Stimulated activated CD4-positive, alpha-beta T cell treated with anti-CD3 and anti-CD28 coated beads, TNF-alpha, amount 100 ng/mL, for 4 hours (primary cell): ENCODE results near the gene KNCN.

Experiments used
- DNase-seq, 3 experiments: peaks; one replicate each; pipeline ENCODE4 v3.0.0-alpha.2; 2020; ENCODE audit warnings: low read depth in 3 of 3

KNCN gene

DNA sequence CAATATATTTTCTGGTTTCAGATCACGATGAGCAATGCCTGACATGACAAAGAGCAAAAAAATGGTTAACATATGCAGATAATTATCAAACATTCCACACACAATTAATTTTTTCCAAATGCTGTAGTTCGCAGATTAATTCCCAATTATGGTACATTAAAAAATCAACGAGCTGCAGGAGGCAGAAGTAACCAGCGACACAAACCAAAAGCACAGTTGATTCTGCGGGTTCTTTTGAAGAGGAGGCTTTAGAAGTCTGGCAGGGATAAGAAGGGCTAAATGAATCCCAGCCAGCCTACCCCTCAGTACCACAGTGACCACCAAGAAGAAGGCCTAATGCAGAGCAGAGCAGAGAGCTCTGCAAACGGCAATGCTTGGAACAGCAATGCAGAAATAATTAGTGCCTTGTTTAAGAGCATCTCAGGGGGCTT is 17.0 kb upstream of the KNCN start:
- DNase-seq = no peak

- DNase-seq = no peak
Measured at GRCh38 chr1:46563341-46563740, 11.9 kb upstream of the KNCN start.

DNA sequence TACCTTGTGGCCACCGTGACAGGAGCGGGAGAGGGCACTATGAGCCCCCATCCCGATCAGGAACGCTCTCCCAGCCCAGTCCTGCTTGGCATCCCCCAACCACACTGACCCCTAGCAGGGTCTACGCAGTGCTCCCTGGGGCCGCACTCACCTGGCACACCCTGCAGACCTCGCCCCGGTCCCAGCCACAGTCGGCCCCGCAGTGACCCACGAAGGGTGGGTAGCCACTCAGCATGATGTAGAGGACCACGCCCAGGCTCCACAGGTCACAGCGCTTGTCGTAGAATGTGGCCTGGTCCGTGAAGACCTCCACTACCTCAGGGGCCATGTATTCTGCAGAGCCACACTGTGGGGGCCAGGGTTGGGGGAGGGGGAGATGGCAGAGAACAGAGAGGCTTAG is 11.1 kb upstream of the KNCN start:
- no peak for DNase-seq

DNA sequence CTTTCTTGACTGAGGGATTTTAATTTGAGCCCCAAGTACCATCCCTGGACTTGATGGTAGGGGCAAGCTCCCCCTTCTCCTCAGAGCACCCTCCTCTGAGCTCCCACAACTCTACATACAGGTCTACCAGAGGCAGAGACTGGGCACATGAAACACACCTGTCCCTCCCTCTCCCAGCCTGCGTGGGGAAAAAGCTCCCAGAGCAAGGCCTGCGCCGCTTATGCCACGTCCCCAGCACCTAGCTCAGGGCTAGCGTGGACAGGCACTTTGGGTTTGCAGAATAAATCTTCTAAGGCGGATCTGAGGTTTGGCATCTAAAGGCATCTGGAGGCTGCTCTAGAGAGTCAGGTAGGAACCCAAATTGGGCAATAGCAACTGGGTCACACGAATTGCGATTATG is 7.5 kb upstream of the KNCN start:
- no peak for DNase-seq

DNA sequence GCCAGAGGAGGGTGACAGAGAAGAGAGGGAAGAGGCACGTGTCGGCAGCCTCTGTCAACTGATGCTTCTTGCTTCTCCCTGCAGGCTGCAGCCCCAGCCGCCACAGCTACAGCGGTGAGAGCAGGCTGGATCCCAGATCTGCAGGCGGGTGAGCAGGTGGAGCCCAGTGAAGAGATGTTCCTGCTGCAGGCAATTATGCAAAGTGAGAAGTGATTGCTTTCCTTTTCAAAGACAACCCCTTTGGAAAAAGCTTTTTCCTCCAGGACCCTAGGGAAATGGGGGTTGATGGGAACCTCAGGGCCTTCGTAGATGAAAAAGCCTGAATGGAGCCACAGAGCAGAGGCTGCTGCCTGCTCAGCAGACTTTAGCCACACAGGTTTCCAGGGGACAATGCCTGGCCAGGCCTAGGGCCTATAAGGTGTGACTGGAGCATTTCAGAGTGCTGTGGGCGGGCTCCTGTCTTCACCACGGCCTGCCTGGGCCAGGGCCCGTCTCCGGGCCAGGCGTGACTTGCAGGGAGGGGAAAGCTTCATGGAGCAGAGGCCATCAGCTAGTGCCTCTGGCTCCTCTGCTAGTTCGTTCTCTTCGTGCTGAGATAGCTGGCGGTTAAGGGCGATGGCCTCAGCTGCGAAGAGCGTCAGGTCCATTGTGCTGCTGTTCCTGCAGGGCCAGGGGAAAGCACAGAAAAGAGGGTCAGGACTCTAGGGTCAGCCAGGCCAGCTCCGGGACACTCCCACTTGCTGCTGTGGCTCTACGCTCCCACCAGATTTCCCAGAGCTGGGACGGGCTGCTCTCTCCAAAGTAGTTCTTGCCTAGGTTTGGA is 6.9 kb upstream of the KNCN start:
- DNase-seq = no peak

DNA sequence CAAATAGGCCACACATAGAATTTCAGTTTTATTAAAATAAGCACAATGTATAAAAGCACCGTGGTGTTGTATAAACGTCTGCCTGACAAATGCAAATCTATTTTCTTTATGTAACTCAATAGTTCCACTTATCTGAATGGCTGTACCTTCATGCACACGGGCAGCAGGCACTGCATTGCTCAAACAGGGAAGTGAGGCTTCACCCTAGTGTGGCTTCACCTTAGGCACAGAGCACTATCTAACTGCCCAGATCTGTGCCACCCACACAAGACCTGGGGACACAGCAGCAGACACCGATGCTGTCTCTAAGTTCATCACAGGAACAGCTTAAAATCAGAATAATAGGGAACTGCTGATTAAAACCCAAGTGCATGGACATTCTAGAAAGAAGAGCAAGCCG is 6.0 kb upstream of the KNCN start:
- no peak for DNase-seq

- no peak for DNase-seq
Measured at GRCh38 chr1:46556822-46557221, 5.4 kb upstream of the KNCN start.

- no peak for DNase-seq
Measured at GRCh38 chr1:46555826-46556619, 4.6 kb upstream of the KNCN start.

DNA sequence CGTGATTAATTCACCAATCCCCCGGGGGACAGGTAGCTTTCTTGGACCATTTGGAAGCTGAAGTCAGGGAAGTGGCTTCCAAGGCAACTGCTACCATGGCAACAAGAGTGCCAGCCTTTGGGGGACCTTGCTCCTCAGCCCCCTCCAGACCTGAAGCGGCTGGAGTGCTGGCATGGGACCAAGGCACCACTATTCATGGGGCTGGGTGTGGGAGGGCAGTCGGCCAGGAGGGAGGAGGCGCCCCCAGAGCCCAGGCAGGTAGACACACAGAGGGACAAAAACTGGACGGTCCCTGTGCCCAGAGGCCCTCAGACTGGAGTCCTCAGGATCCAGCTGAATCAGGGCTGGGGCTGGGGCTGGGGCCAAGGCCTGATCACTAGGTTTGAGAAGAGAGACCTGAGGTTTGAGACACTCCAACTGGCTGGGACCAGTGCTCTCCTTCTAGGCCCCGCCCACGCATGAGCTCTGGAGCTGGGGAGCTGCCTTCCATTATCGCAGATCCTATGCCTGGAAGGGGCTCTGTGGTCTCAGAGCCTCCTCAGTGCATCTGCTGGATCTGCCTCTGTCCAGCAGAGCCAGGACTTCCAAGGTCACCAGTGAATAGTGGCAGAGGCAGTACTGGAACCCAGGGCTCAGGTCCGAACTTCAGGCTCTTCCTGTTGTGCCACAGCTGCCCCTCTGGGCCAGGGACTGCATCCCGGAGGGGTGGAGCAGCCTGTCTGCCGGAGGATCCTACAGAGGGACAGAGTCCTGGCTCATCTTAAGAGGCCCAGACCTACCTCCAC is 3.3 kb upstream of the KNCN start:
- no peak for DNase-seq

GRCh38 chr1:46554236-46554596 is 2.8 kb upstream of the KNCN start:
- no peak for DNase-seq

GRCh38 chr1:46553506-46553905 is 2.1 kb upstream of the KNCN start:
- DNase-seq = no peak

GRCh38 chr1:46552357-46553237 is 1.1 kb upstream of the KNCN start:
- no peak for DNase-seq

DNA sequence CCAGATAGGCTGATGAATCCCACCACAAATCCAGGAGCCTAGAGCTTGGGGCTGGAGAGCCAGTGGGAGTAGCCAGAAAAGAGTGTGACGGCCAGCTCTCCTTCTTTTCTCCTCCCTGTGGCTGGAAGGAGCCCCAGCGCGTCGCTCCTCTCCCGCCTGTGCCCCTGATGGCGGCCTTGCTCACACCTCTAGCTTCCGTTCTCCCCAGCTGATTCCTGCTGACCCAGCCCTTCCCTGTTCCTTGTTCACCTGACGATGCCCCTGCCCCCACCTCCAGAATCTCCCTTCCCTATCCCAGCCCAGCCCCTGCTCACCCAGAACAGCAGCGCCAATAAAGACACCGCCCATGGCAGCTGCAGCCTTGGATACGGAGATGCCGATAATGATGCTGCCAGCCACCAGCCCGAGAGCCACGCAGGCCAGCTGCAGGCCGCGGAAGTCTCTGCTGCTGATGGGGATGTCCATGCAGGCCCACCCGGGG is 656 bp downstream of the KNCN start:
- no peak for DNase-seq

GRCh38 chr1:46549697-46550681 is 1.5 kb downstream of the KNCN start:
- DNase-seq = no peak

DNA sequence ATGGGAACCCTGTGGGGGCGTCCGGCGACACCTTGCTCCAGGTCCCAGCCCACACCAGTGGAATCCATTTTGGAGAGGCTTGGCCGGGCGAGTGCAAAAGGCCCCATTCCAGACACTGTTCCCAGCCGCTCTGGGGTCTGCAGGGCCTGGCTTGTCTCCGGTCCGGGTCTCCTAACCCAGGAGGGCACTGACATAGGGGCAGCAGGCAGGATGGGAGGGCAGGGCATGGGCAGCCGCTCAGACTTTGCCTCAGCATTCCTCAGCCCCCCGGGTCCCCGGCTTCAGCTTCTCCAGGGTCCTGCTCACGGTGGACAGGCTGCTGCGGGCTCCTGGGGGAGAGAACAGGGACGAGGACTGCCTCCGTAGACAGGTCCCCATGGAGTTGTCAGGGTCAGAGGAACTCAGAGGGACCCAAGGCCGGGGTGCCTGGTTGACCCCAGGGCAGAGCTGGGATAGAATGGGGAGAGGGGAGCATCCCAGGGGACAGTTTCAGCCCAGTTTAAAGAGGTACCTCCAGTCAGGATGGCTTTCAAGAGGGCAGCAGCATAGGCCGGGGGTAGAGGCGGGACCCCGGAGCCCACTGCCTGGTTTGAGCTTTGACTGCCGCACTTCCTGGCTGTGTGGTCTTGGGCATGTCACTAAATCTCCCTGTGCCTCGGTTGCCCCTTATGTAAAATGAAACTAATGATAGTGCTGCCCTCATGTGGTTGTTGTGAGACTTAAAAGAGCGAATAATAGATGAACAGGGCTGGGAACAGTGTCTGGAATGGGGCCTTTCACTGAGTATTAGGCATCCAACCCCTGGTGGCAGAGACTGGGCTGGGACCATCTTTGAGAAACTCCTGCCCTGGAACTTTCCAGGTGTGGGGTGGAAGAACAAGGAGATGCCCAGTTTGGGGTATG is 3.7 kb downstream of the KNCN start:
- DNase-seq = no peak

GRCh38 chr1:46546210-46546609 is 5.2 kb downstream of the KNCN start:
- DNase-seq = no peak

DNA sequence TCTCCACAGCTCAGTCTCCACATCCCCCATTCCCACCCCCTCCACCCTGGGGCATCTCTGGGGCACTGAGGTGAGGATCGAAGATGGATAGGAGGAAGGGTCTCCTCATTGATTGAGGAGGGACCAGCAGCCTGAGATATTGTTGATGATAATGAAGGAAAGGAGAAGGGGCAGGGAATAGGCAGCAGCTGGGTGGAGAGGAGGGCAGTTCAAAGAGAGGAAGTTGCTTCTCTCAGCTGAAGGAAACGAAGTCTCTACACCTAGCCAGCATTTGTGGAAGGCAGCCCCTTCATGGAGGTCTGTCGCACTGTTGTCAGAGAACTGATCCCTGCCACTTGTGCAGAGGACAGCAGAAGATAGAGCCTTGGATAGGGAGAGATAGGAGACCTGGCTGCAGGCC is 5.7 kb downstream of the KNCN start:
- DNase-seq = no peak

DNA sequence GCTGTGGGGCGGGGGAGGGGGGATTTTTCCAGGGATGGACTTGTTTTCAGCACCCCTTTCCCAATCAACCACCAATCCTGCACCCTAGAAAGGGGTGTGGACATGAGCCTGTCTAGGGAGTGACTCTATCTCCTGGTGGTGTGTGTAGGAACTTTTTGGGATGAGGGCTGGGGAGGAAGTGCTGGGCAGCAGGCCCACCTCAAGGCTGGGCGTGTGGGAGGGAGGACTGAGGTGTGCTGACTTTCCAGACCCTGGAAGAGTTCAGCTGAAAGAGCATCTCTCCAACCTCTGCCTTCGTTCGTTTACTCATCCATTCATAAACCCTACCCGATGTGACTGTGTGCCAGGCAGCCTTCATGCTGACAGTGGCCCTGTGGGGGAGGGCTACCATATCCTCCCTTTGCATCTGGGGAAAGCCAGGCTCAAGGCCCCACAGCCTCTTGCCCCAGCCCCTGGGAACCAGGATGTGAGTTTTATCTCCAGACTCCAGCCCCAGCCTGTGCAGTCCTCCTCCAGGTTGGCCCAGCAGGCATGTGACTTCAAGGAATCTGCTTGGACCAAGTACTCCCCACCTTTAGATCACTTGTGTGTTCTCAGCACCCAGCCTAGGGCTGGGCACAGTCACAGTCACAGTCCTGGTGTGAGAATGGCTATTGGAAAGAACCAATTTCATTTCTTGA is 6.7 kb downstream of the KNCN start:
- DNase-seq = no peak
